Adrenal gland (tissue), 12 donors: Measurements from ENCODE around the gene TTN. TPM values are rescaled to one million over a fixed set of nuclear protein-coding genes. Genes with fewer than 3 reads are reported as not detected.
"Not testable (repeated sequence)": the region's sequence is repeated elsewhere in the genome, so short reads cannot be mapped to it uniquely, and the experiment has no call there.

Experiments used
- DNase-seq, 7 donors: peaks; one replicate each; pipeline ENCODE4 v3.0.0-alpha.2; 2019 to 2020
- H3K27ac ChIP-seq, 5 donors: fragments of 200-600 bp; sonication (generic) in 4 of 5; 1 replicate in 3 of 5; 2 replicates in 2 of 5; pipeline versions ENCODE4 v1.5.1 to v1.8.0; 2016 to 2020; ENCODE audit warnings: mild to moderate bottlenecking in 1 of 5
- H3K27me3 ChIP-seq: fragments of 200-600 bp; 2 replicates; pipeline ENCODE4 v1.8.0; 2021
- H3K36me3 ChIP-seq, 2 donors: fragments of 200-600 bp; replicated peaks in 1 of 2; 1 replicate in 1 of 2; 2 replicates in 1 of 2; pipeline versions ENCODE4 v1.5.1 to v1.8.0; 2018 to 2022
- H3K4me1 ChIP-seq, 2 donors: fragments of 200-600 bp; replicated peaks in 1 of 2; 1 replicate in 1 of 2; 2 replicates in 1 of 2; pipeline versions ENCODE4 v1.5.1 to v1.8.0; 2018 to 2021
- H3K4me3 ChIP-seq, 4 donors: fragments of 200-600 bp; sonication (generic) in 3 of 4; one replicate each; pipeline ENCODE4 v1.5.1; 2016 to 2018
- H3K9me3 ChIP-seq, 3 donors: fragments of 200-600 bp; sonication (generic) in 1 of 3; replicated peaks in 1 of 3; 1 replicate in 2 of 3; 2 replicates in 1 of 3; pipeline versions ENCODE4 v1.5.1 to v1.8.0; 2016 to 2021
- CTCF ChIP-seq, 6 experiments: fragments of 450-650 bp in 4 of 6; fragments of 200-600 bp in 2 of 6; sonication (generic) in 1 of 6; IDR thresholded peaks; 1 replicate in 5 of 6; 2 replicates in 1 of 6; pipeline versions ENCODE4 v1.5.1 to v1.8.0; 2016 to 2021; ENCODE audit warnings: antibody characterized with exemption in 6 of 6, mild to moderate bottlenecking in 2 of 6, moderate library complexity in 1 of 6
- POLR2A ChIP-seq, 2 donors: fragments of 450-650 bp; IDR thresholded peaks; one replicate each; pipeline ENCODE4 v1.6.1; 2017; ENCODE audit warnings: antibody characterized with exemption in 2 of 2, mild to moderate bottlenecking in 2 of 2, moderate library complexity in 1 of 2
- WGBS, 4 donors: extraction: QIAGEN DNeasy Blood & Tissue Kit in 2 of 4; methylation state at CpG; one replicate each; pipeline versions ENCODE4 v1.1.5 to v1.1.7; 2013 to 2017; 5-methylcytosine and 5-hydroxymethylcytosine counted together
- intact Hi-C, 2 donors: fragments of 100-400 bp; cut with DNase I; formaldehyde crosslinking; loops; one replicate each; pipeline versions ENCODE4 v1.14.1 to v1.15.0; 2022 to 2023
- polyA plus RNA-seq, 3 donors: library from polyadenylated mRNA; stranded (reverse); fragments of 200-250 nt in 2 of 3; fragments of 350-450 nt in 1 of 3; fragmentation: Illumina TruSeq in 1 of 3; extraction: RNeasy Lipid Tissue Mini Kit (QIAGEN cat#74804) in 1 of 3; gene quantifications; one replicate each; pipeline ENCODE4 v1.2.3, GENCODE V29; 2013 to 2014
- total RNA-seq, 9 donors: library from RNA; depleted of rRNA in 4 of 9; stranded (reverse); fragments of >200 nt in 4 of 9; fragments of 120-200 nt in 1 of 9; fragmentation: NEBNext Ultra II Directional in 1 of 9; extraction: Animal tissue kit (Norgen Biotek cat#: 25700) in 1 of 9; gene quantifications; one replicate each; pipeline versions ENCODE4 v1.1.0 to v1.2.4, GENCODE V29; 2013 to 2023
- donor health status: healthy with polysubstance abuse.
- donor health status: Bipolar disorder and iron deficiency.
- donor health status: DM: yes; HTN: yes; CAD: no.
- donor health status: DM: no; HTN: no; CAD: no.
- donor health status: DM: no; HTN: no; CAD: no.
- donor health status: DM: yes; HTN: yes; CAD: no.

Gene TTN
- total and polyA plus RNA-seq, 12 donors, result 0.05 to 45.2 (median 2.7) TPM

GRCh38 chr2:178526256-178526655 is 281.0 kb downstream of the TTN start:
- 93 to 98% (median 95%) methylated on average over 4 of the region's 4 CpGs for WGBS, 4 donors
- Histone ChIP-seq H3K27me3 (no peaks in the 10 kb centered on the region), H3K36me3 (no peaks in the 10 kb centered on the region), H3K4me1 (peaks cover 11% of the 10 kb centered on the region in 2 donors), H3K9me3 (no peaks in the 10 kb centered on the region), H3K4me3 (no peak overlapping the region), H3K27ac (no peak overlapping the region)
- intact Hi-C loops, result no loop called here
- TF ChIP-seq POLR2A (IDR thresholded peaks at IDR 0.05) (no peak), CTCF (IDR thresholded peaks at IDR 0.05) (no peak)
- DNase-seq, result no peak

DNA sequence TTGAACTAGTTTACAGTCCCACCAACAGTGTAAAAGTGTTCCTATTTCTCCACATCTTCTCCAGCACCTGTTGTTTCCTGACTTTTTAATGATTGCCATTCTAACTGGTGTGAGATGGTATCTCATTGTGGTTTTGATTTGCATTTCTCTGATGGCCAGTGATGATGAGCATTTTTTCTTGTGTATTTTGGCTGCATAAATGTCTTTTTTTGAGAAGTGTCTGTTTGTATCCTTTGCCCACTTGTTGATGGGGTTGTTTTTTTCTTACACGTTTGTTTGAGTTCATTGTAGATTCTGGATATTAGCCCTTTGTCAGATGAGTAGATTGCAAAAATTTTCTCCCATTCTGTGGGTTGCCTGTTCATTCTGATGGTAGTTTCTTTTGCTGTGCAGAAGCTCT is 281.8 kb downstream of the TTN start:
- H3K9me3 ChIP-seq, DNase-seq, H3K27me3 ChIP-seq, H3K4me3 ChIP-seq, intact Hi-C loops, H3K27ac ChIP-seq, H3K36me3 ChIP-seq: not testable (repeated sequence)
- H3K4me1 ChIP-seq, result peaks cover 11% of the 10 kb centered on the region in 2 donors
- 83 to 87% (median 86%) methylated on average over 1 of the region's 1 CpG for WGBS, 4 donors

DNA sequence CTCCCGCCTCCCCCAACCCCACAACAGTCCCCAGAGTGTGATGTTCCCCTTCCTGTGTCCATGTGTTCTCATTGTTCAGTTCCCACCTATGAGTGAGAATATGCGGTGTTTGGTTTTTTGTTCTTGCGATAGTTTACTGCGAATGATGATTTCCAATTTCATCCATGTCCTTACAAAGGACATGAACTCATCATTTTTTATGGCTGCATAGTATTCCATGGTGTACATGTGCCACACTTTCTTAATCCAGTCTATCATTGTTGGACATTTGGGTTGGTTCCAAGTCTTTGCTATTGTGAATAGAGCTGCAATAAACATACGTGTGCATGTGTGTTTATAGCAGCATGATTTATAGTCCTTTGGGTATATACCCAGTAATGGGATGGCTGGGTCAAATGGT is 282.2 kb downstream of the TTN start:
- 95 to 99% (median 96%) methylated on average over 3 to 5 of the region's 5 CpGs for WGBS, 4 donors
- H3K4me1 ChIP-seq, result peaks cover 11% of the 10 kb centered on the region in 2 donors
- DNase-seq, H3K27ac ChIP-seq, H3K27me3 ChIP-seq, intact Hi-C loops, H3K36me3 ChIP-seq, H3K4me3 ChIP-seq, H3K9me3 ChIP-seq: not testable (repeated sequence)

- H3K9me3 ChIP-seq, result no peaks in the 10 kb centered on the region
- no peaks in the 10 kb centered on the region for H3K36me3 ChIP-seq
- intact Hi-C loops, result no loop called here
- H3K27ac ChIP-seq, result peak overlapping the region in 4 of 5 donors; percentile 44 to 77 (median 72)
- no peaks in the 10 kb centered on the region for H3K27me3 ChIP-seq
- H3K4me3 ChIP-seq, result peak overlapping the region in 3 of 4 donors; percentile 57 to 83 (median 72)
- 30 to 42% (median 38%) methylated on average over 8 of the region's 8 CpGs for WGBS, 4 donors
- peaks cover 11% of the 10 kb centered on the region in 2 donors for H3K4me1 ChIP-seq
- TF ChIP-seq POLR2A (IDR thresholded peaks at IDR 0.05) (no peak), CTCF (IDR thresholded peaks at IDR 0.05) (no peak)
- DNase-seq, result no peak
Measured at GRCh38 chr2:178523596-178524134, 283.6 kb downstream of the TTN start.

GRCh38 chr2:178522950-178523595 is 284.1 kb downstream of the TTN start:
- Histone ChIP-seq H3K27me3 (no peaks in the 10 kb centered on the region), H3K4me1 (peaks cover 11% of the 10 kb centered on the region in 2 donors), H3K4me3 (peak overlapping the region in 3 of 4 donors; percentile 57 to 83 (median 72)), H3K9me3 (no peaks in the 10 kb centered on the region), H3K27ac (peak overlapping the region; percentile 0 to 77 (median 69)), H3K36me3 (no peaks in the 10 kb centered on the region)
- DNase-seq, result peak; percentile 83 to 93 (median 86)
- TF ChIP-seq CTCF (IDR thresholded peaks at IDR 0.05) (peak; percentile 60 to 79 (median 72)), POLR2A (IDR thresholded peaks at IDR 0.05) (peak in 1 of 2 donors; percentile 63)
- 16 to 26% (median 18%) methylated on average over 22 to 25 of the region's 25 CpGs for WGBS, 4 donors
- intact Hi-C loops, result no loop called here
